Trophoblast cell (in vitro differentiated cells and primary cell): Measurements from ENCODE around the gene MPV17L2.
A peak's percentile ranks its signal among the peaks of the same experiment; 100 is the strongest.

Experiments used
- DNase-seq, 2 donors: peaks; one replicate each; pipeline ENCODE4 v3.0.0-alpha.2; 2016
- H2AFZ ChIP-seq: 2 replicates; pipeline ENCODE4 v1.6.1; 2013; ENCODE audit warnings: low read length, moderate library complexity, mild to moderate bottlenecking; ENCODE audit not compliant: insufficient read depth, poor library complexity
- H2AK5ac ChIP-seq: 2 replicates; pipeline ENCODE4 v1.6.1; 2013; ENCODE audit warnings: mild to moderate bottlenecking, low read length
- H2BK120ac ChIP-seq: 2 replicates; pipeline ENCODE4 v1.6.1; 2013; ENCODE audit warnings: low read length, mild to moderate bottlenecking, moderate library complexity; ENCODE audit not compliant: insufficient read depth, poor library complexity
- H2BK12ac ChIP-seq: 2 replicates; pipeline ENCODE4 v1.6.1; 2013; ENCODE audit warnings: mild to moderate bottlenecking, low read length, moderate library complexity
- H2BK5ac ChIP-seq: 2 replicates; pipeline ENCODE4 v1.6.1; 2013; ENCODE audit warnings: low read length, low read depth, moderate library complexity, mild to moderate bottlenecking; ENCODE audit not compliant: poor library complexity
- H3K14ac ChIP-seq: 2 replicates; pipeline ENCODE4 v1.6.1; 2013; ENCODE audit warnings: mild to moderate bottlenecking, low read length
- H3K18ac ChIP-seq: 2 replicates; pipeline ENCODE4 v1.6.1; 2013; ENCODE audit warnings: mild to moderate bottlenecking, low read length
- H3K23ac ChIP-seq: 2 replicates; pipeline ENCODE4 v1.6.1; 2013; ENCODE audit warnings: low read length
- H3K27ac ChIP-seq: 2 replicates; pipeline ENCODE4 v1.5.1; 2013; ENCODE audit warnings: low read depth, mild to moderate bottlenecking, inconsistent platforms, low read length, moderate library complexity
- H3K27me3 ChIP-seq: 2 replicates; pipeline ENCODE4 v1.6.1; 2013; ENCODE audit warnings: inconsistent platforms, mild to moderate bottlenecking, low read length, moderate library complexity; ENCODE audit not compliant: insufficient read depth
- H3K36me3 ChIP-seq, 2 experiments: 1 replicate in 1 of 2; 2 replicates in 1 of 2; pipeline ENCODE4 v1.6.1; 2013; ENCODE audit warnings: low read length in 2 of 2, mild to moderate bottlenecking in 2 of 2, moderate library complexity in 1 of 2; ENCODE audit not compliant: insufficient read depth in 2 of 2, control insufficient read depth in 1 of 2
- H3K4ac ChIP-seq: 2 replicates; pipeline ENCODE4 v1.6.1; 2013; ENCODE audit warnings: low read depth, mild to moderate bottlenecking, low read length, moderate library complexity
- H3K4me1 ChIP-seq, 2 experiments: 1 replicate in 1 of 2; 2 replicates in 1 of 2; pipeline ENCODE4 v1.6.1; 2013; ENCODE audit warnings: low read length in 2 of 2, mild to moderate bottlenecking in 2 of 2, moderate library complexity in 1 of 2; ENCODE audit not compliant: insufficient read depth in 2 of 2, control insufficient read depth in 1 of 2
- H3K4me2 ChIP-seq: 2 replicates; pipeline ENCODE4 v1.6.1; 2013; ENCODE audit warnings: inconsistent platforms, mild to moderate bottlenecking, low read length, moderate library complexity
- H3K4me3 ChIP-seq: 2 replicates; pipeline ENCODE4 v1.5.1; 2013; ENCODE audit warnings: mild to moderate bottlenecking, low read depth, low read length, inconsistent platforms
- H3K79me1 ChIP-seq: one replicate; pipeline ENCODE4 v1.6.1; 2013; ENCODE audit warnings: low read length
- H3K79me2 ChIP-seq: 2 replicates; pipeline ENCODE4 v1.6.1; 2013; ENCODE audit warnings: low read length, mild to moderate bottlenecking; ENCODE audit not compliant: control insufficient read depth, insufficient read depth, poor library complexity
- H3K9ac ChIP-seq: 2 replicates; pipeline ENCODE4 v1.6.1; 2013; ENCODE audit warnings: mild to moderate bottlenecking, low read length
- H3K9me3 ChIP-seq: 2 replicates; pipeline ENCODE4 v1.6.1; 2013; ENCODE audit warnings: low read depth, mild to moderate bottlenecking, control low read depth, inconsistent platforms, low read length; ENCODE audit not compliant: insufficient read depth
- H4K12ac ChIP-seq: 2 replicates; pipeline ENCODE4 v1.6.1; 2013; ENCODE audit warnings: low read depth, mild to moderate bottlenecking, low read length, moderate library complexity
- H4K8ac ChIP-seq: 2 replicates; pipeline ENCODE4 v1.6.1; 2013; ENCODE audit warnings: low read depth, mild to moderate bottlenecking, low read length, moderate library complexity
- H4K91ac ChIP-seq: one replicate; pipeline ENCODE4 v1.6.1; 2013; ENCODE audit warnings: low read depth, mild to moderate bottlenecking, low read length, moderate library complexity
- WGBS: extraction: QIAGEN DNeasy Blood & Tissue Kit; methylation state at CpG from one replicate; pipeline ENCODE4 v1.1.7; 2013; ENCODE audit warnings: missing lambda C conversion rate; ENCODE audit not compliant: insufficient read length, insufficient coverage; ENCODE audit errors: extremely low coverage; 5-methylcytosine and 5-hydroxymethylcytosine counted together

The MPV17L2 gene

GRCh38 chr19:18152442-18152816 is 40.6 kb upstream of the MPV17L2 start:
- Histone ChIP-seq H3K4me1 (peaks cover 8 to 9% of the 10 kb centered on the region in 2 experiments), H3K4me3 (peak overlapping the region; percentile 60), H3K27me3 (no peaks in the 10 kb centered on the region), H2AFZ (peak overlapping the region; percentile 72), H3K18ac (peak overlapping the region; percentile 56), H3K79me2 (peaks cover 13% of the 10 kb centered on the region), H3K36me3 (peaks cover 19 to 24% of the 10 kb centered on the region in 2 experiments), H3K4ac (no peak overlapping the region), H3K14ac (peak overlapping the region; percentile 46), H3K27ac (peak overlapping the region; percentile 95), H2BK5ac (peak overlapping the region; percentile 55), H2BK120ac (peak overlapping the region; percentile 29), H3K79me1 (peaks cover 11% of the 10 kb centered on the region), H3K9me3 (no peaks in the 10 kb centered on the region), H2BK12ac (no peak overlapping the region), H3K4me2 (peak overlapping the region; percentile 88), H4K12ac (no peak overlapping the region), H4K91ac (peak overlapping the region; percentile 57), H3K23ac (no peak overlapping the region), H4K8ac (peak overlapping the region; percentile 88), H3K9ac (peak overlapping the region; percentile 96), H2AK5ac (no peak overlapping the region)
- WGBS = no CpG with 5 or more reads among the region's 22 CpGs
- DNase-seq = peak; percentile 100

- Histone ChIP-seq H2BK5ac (peak within 1 kb of the TSS; percentile 88), H2AK5ac (peak within 1 kb of the TSS; percentile 94), H3K4me2 (peak within 1 kb of the TSS; percentile 88), H3K27me3 (no peaks in the 10 kb centered on the region), H3K14ac (peak within 1 kb of the TSS; percentile 95), H3K4me3 (peak within 1 kb of the TSS; percentile 86), H3K9ac (peak within 1 kb of the TSS; percentile 96), H2BK120ac (peak within 1 kb of the TSS; percentile 91), H2BK12ac (no peak within 1 kb of the TSS), H3K4me1 (peaks cover 8 to 9% of the 10 kb centered on the region in 2 experiments), H3K18ac (peak within 1 kb of the TSS; percentile 97), H3K27ac (peak within 1 kb of the TSS; percentile 95), H3K23ac (no peak within 1 kb of the TSS), H3K36me3 (peaks cover 19 to 27% of the 10 kb centered on the region in 2 experiments), H3K79me2 (peaks cover 13% of the 10 kb centered on the region), H3K79me1 (peaks cover 11% of the 10 kb centered on the region), H4K8ac (peak within 1 kb of the TSS; percentile 94), H3K4ac (peak within 1 kb of the TSS; percentile 93), H2AFZ (peak within 1 kb of the TSS; percentile 85), H3K9me3 (no peaks in the 10 kb centered on the region), H4K91ac (peak within 1 kb of the TSS; percentile 94), H4K12ac (peak within 1 kb of the TSS; percentile 91)
- DNase-seq = peak; percentile 100
- WGBS = no CpG with 5 or more reads among the region's 86 CpGs
These were observed 40.0 kb upstream of the MPV17L2 start, which contains the start of gene PIK3R2 for GRCh38 chr19:18152817-18153555. PIK3R2 (plus strand) TSS chr19:18153163; CDS start chr19:18155880, 2,717 bp downstream.

GRCh38 chr19:18153556-18154134 is 39.4 kb upstream of the MPV17L2 start:
- WGBS = no CpG with 5 or more reads among the region's 38 CpGs
- H3K23ac ChIP-seq = no peak overlapping the region
- peaks cover 21 to 27% of the 10 kb centered on the region in 2 experiments for H3K36me3 ChIP-seq
- peak overlapping the region; percentile 94 for H4K91ac ChIP-seq
- H3K9ac ChIP-seq = peak overlapping the region; percentile 87
- H2BK120ac ChIP-seq = peak overlapping the region; percentile 91
- H3K4me2 ChIP-seq = peak overlapping the region; percentile 69
- H4K12ac ChIP-seq = peak overlapping the region; percentile 91
- peak overlapping the region; percentile 94 for H4K8ac ChIP-seq
- peaks cover 13% of the 10 kb centered on the region for H3K79me2 ChIP-seq
- H3K4me3 ChIP-seq = peak overlapping the region; percentile 86
- peaks cover 11% of the 10 kb centered on the region for H3K79me1 ChIP-seq
- H2BK12ac ChIP-seq = no peak overlapping the region
- H3K27ac ChIP-seq = peak overlapping the region; percentile 76
- H3K27me3 ChIP-seq = no peaks in the 10 kb centered on the region
- peak overlapping the region; percentile 93 for H3K4ac ChIP-seq
- peak overlapping the region; percentile 97 for H3K18ac ChIP-seq
- H2BK5ac ChIP-seq = peak overlapping the region; percentile 88
- peak overlapping the region; percentile 95 for H3K14ac ChIP-seq
- no peaks in the 10 kb centered on the region for H3K9me3 ChIP-seq
- peaks cover 8 to 9% of the 10 kb centered on the region in 2 experiments for H3K4me1 ChIP-seq
- H2AFZ ChIP-seq = peak overlapping the region; percentile 85
- no peak for DNase-seq
- peak overlapping the region; percentile 94 for H2AK5ac ChIP-seq

GRCh38 chr19:18155095-18156087 is 37.6 kb upstream of the MPV17L2 start:
- Histone ChIP-seq H3K27me3 (no peaks in the 10 kb centered on the region), H3K4me1 (peaks cover 8 to 9% of the 10 kb centered on the region in 2 experiments), H3K79me2 (peaks cover 13% of the 10 kb centered on the region), H4K91ac (no peak overlapping the region), H3K18ac (peak overlapping the region; percentile 3), H3K36me3 (peaks cover 21 to 28% of the 10 kb centered on the region in 2 experiments), H2BK120ac (no peak overlapping the region), H2AK5ac (no peak overlapping the region), H3K4ac (no peak overlapping the region), H3K9me3 (no peaks in the 10 kb centered on the region), H2BK5ac (no peak overlapping the region), H2AFZ (no peak overlapping the region), H4K12ac (no peak overlapping the region), H3K79me1 (peaks cover 11% of the 10 kb centered on the region), H2BK12ac (no peak overlapping the region), H3K4me3 (no peak overlapping the region), H3K27ac (no peak overlapping the region), H3K4me2 (no peak overlapping the region), H3K23ac (no peak overlapping the region), H3K14ac (no peak overlapping the region), H3K9ac (no peak overlapping the region), H4K8ac (no peak overlapping the region)
- DNase-seq = no peak
- no CpG with 5 or more reads among the region's 43 CpGs for WGBS
